Small intestine (tissue), 4 donors: ENCODE measurements around the gene HOXA6. TPM values are rescaled to one million over a fixed set of nuclear protein-coding genes. Genes with fewer than 3 reads are reported as not detected.

Source experiments
- polyA plus RNA-seq, 4 donors: library from polyadenylated mRNA; stranded (reverse) in 3 of 4; unstranded in 1 of 4; fragments of 200-250 nt in 3 of 4; fragments of 120-200 nt in 1 of 4; gene quantifications; one replicate each; pipeline versions ENCODE4 v1.2.1 to v1.2.3, GENCODE V29; 2013
- donor health status: healthy with polysubstance abuse.
- donor health status: Bipolar disorder and iron deficiency.
- donor health status: healthy.

Gene HOXA6
- polyA plus RNA-seq, 4 donors = 0.46 to 29.7 (median 0.81) TPM; not detected in 1

Other genes with a start within 250 kb of the HOXA6 start
- gene HOXA1, start 51.8 kb downstream of the HOXA6 start, polyA plus RNA-seq = 1 to 10 TPM in 1 of 4 donors, under 1 TPM in 2, not detected in 1; 0.49 to 4.5 (median 0.81) TPM
- 1 to 10 TPM in 1 of 4 donors, under 1 TPM in 1, not detected in 2; 0.97 to 6.9 TPM for gene HOXA2, start 45.1 kb downstream of the HOXA6 start, polyA plus RNA-seq
- 10 to 100 TPM in 1 of 4 donors, 1 to 10 TPM in 2, not detected in 1; 2.4 to 15.3 (median 7.9) TPM for gene HOXA4, start 17.0 kb downstream of the HOXA6 start, polyA plus RNA-seq
- 10 to 100 TPM in 1 of 4 donors, 1 to 10 TPM in 2, under 1 TPM in 1; 0.45 to 44.0 (median 5.1) TPM for gene HOXA5, start 4.1 kb downstream of the HOXA6 start, polyA plus RNA-seq
- gene HOXA3, start 4.8 kb upstream of the HOXA6 start, polyA plus RNA-seq = 10 to 100 TPM in 1 of 4 donors, 1 to 10 TPM in 1, under 1 TPM in 2; 0.45 to 47.4 (median 1.9) TPM
- 10 to 100 TPM in 1 of 4 donors, 1 to 10 TPM in 2, not detected in 1; 1.1 to 16.9 (median 1.9) TPM for gene HOXA7, start 8.9 kb upstream of the HOXA6 start, polyA plus RNA-seq
- gene HOXA9, start 17.8 kb upstream of the HOXA6 start, polyA plus RNA-seq = 10 to 100 TPM in 1 of 4 donors, under 1 TPM in 1, not detected in 2; 0.28 to 74.3 TPM
- gene HOXA10, start 26.5 kb upstream of the HOXA6 start, polyA plus RNA-seq = 10 to 100 TPM in 1 of 4 donors, under 1 TPM in 1, not detected in 2; 0.06 to 19.8 TPM
- gene HOXA11, start 37.5 kb upstream of the HOXA6 start, polyA plus RNA-seq = under 1 TPM in 1 of 4 donors, not detected in 3; 0.04 TPM
- gene HOXA13, start 52.3 kb upstream of the HOXA6 start, polyA plus RNA-seq = under 1 TPM in 1 of 4 donors, not detected in 3; 0.01 TPM
- not detected for gene EVX1, start 95.0 kb upstream of the HOXA6 start, polyA plus RNA-seq